Parathyroid adenoma (tissue), 2 donors: ENCODE measurements around the gene CRAMP1.

Experiments
- H2AFZ ChIP-seq: fragments of 300-600 bp; sonication (generic); one replicate; pipeline ENCODE4 v1.7.0; 2017; ENCODE audit warnings: antibody characterized with exemption, mild to moderate bottlenecking
- H3K27ac ChIP-seq: fragments of 300-600 bp; sonication (generic); one replicate; pipeline ENCODE4 v1.7.0; 2017
- H3K27me3 ChIP-seq: fragments of 300-600 bp; sonication (generic); one replicate; pipeline ENCODE4 v1.7.0; 2017; ENCODE audit warnings: low read length; ENCODE audit not compliant: control insufficient read depth, insufficient read depth
- H3K36me3 ChIP-seq: fragments of 300-600 bp; sonication (generic); one replicate; pipeline ENCODE4 v1.7.0; 2017; ENCODE audit warnings: low read length; ENCODE audit not compliant: control insufficient read depth, insufficient read depth
- H3K4me1 ChIP-seq: fragments of 300-600 bp; sonication (generic); one replicate; pipeline ENCODE4 v1.7.0; 2017; ENCODE audit warnings: control low read depth
- H3K4me2 ChIP-seq: fragments of 300-600 bp; sonication (generic); one replicate; pipeline ENCODE4 v1.7.0; 2017; ENCODE audit warnings: low read length
- H3K4me3 ChIP-seq: fragments of 300-600 bp; sonication (generic); one replicate; pipeline ENCODE4 v1.7.0; 2017; ENCODE audit warnings: low read depth, low read length
- H3K79me2 ChIP-seq: fragments of 300-600 bp; sonication (generic); one replicate; pipeline ENCODE4 v1.7.0; 2017; ENCODE audit warnings: control low read depth
- H3K9ac ChIP-seq: fragments of 300-600 bp; sonication (generic); one replicate; pipeline ENCODE4 v1.7.0; 2017; ENCODE audit warnings: mild to moderate bottlenecking
- H3K9me3 ChIP-seq: fragments of 300-600 bp; sonication (generic); one replicate; pipeline ENCODE4 v1.7.0; 2017; ENCODE audit warnings: low read length; ENCODE audit not compliant: control insufficient read depth
- CTCF ChIP-seq: fragments of 300-600 bp; sonication (generic); IDR thresholded peaks from one replicate; pipeline ENCODE4 v1.7.0; 2017; ENCODE audit warnings: antibody characterized with exemption, mild to moderate bottlenecking
- donor health status: primary hyperparathyroidism.

Gene CRAMP1

GRCh38 chr16:1651094-1651973 is 39.2 kb downstream of the CRAMP1 start:
- Histone ChIP-seq H3K27ac (peak overlapping the region; percentile 4), H2AFZ (no peak overlapping the region), H3K9me3 (no peaks in the 10 kb centered on the region), H3K4me2 (no peak overlapping the region), H3K27me3 (no peaks in the 10 kb centered on the region), H3K9ac (no peak overlapping the region), H3K4me3 (no peak overlapping the region), H3K4me1 (no peaks in the 10 kb centered on the region), H3K79me2 (peaks cover 13% of the 10 kb centered on the region), H3K36me3 (no peaks in the 10 kb centered on the region)
- no peak for TF ChIP-seq CTCF

DNA sequence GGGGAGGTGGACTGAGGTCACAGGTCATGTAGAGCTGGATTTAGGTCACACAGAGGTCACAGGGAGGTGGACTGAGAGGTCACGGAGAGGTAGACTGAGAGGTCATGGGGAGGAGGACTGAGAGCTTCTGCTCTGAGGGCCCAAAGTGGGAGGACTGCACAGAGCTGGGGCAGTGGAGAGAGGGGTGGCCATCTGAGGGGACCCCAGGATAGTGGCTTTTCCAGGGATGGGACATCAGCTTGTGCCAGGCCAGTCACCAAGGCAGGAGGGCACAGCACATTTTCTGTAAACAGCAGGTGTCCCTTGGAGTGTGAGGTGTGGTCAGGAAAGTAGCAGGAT is 39.8 kb downstream of the CRAMP1 start:
- no peak overlapping the region for H3K4me3 ChIP-seq

DNA sequence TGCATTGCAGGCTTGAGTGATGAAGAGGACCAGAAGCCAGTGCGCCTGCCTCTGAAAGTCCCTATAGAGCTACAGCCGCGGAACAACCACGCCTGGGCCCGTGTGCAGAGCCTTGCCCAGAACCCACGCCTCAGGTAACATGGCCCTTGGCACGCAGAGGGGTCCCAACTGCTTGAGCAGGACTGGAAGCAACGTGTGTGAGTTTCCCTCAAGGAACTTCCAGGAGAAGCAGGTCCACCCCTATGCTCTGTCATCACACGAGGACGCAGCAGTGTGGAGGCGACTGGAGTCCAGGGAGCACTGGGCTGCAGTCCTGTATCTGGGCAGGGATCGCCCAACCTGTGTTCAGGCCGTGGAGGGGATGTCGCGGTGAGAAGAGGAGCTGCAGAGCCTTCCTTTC is 40.9 kb downstream of the CRAMP1 start:
- no peak overlapping the region for H2AFZ ChIP-seq
- TF ChIP-seq CTCF: no peak
- H3K27ac ChIP-seq: no peak overlapping the region
- H3K36me3 ChIP-seq: no peaks in the 10 kb centered on the region
- no peaks in the 10 kb centered on the region for H3K9me3 ChIP-seq
- H3K4me1 ChIP-seq: no peaks in the 10 kb centered on the region
- no peak overlapping the region for H3K4me2 ChIP-seq
- H3K4me3 ChIP-seq: no peak overlapping the region
- peaks cover 11% of the 10 kb centered on the region for H3K79me2 ChIP-seq
- H3K9ac ChIP-seq: no peak overlapping the region
- H3K27me3 ChIP-seq: no peaks in the 10 kb centered on the region

More for the DNA sequence above, 39.8 kb downstream of the CRAMP1 start:
- H2AFZ ChIP-seq: no peak overlapping the region
- TF ChIP-seq CTCF: no peak
- H3K27ac ChIP-seq: no peak overlapping the region
- H3K9ac ChIP-seq: no peak overlapping the region
- no peaks in the 10 kb centered on the region for H3K9me3 ChIP-seq
- H3K4me2 ChIP-seq: no peak overlapping the region
- H3K36me3 ChIP-seq: no peaks in the 10 kb centered on the region
- peaks cover 11% of the 10 kb centered on the region for H3K79me2 ChIP-seq
- no peaks in the 10 kb centered on the region for H3K4me1 ChIP-seq
- no peaks in the 10 kb centered on the region for H3K27me3 ChIP-seq

GRCh38 chr16:1654505-1655268 is 42.5 kb downstream of the CRAMP1 start:
- H3K9me3 ChIP-seq: no peaks in the 10 kb centered on the region
- H3K27ac ChIP-seq: no peak overlapping the region
- no peak for TF ChIP-seq CTCF

More at GRCh38 chr16:1654505-1655268, 42.5 kb downstream of the CRAMP1 start:
- Histone ChIP-seq H3K27me3 (no peaks in the 10 kb centered on the region), H3K4me1 (no peaks in the 10 kb centered on the region), H3K36me3 (no peaks in the 10 kb centered on the region), H2AFZ (no peak overlapping the region), H3K79me2 (peaks cover 11% of the 10 kb centered on the region), H3K4me3 (no peak overlapping the region), H3K4me2 (no peak overlapping the region), H3K9ac (no peak overlapping the region)
